ENCODE data around the gene CDC37L1. TPM values are rescaled to one million over a fixed set of nuclear protein-coding genes. Genes with fewer than 3 reads are reported as not detected.

CDC37L1 gene
- total RNA-seq, 1 donor from 2014 or later = 17.4 TPM

DNA sequence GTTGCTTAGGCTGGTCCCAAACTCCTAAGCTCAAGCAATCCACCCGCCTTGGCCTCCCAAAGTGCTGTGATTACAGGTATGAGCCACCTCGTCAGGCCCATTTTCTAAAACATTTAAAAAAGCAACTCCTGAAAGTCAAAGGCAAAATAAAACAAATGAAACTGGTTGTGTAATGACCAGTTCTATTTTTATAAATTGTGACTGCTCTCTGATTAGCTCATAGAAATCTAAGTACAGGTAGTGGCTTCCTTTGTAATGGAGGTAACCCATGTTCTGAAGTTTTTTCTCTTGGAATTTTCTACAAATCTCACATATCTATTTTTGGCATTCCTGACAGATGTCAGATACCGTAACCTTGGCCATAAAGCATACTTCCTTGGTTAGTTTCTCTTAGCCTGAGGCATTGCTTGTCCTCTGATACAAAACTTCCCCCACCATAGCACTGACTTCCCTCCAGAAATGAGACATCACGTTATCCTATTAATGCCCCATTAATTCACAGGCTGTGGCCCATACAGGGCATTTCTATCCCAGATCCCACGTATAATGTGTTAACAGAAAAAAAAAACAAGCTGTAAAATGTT, 75.7 kb downstream of the CDC37L1 start:
- DNase-seq = no peak

DNA sequence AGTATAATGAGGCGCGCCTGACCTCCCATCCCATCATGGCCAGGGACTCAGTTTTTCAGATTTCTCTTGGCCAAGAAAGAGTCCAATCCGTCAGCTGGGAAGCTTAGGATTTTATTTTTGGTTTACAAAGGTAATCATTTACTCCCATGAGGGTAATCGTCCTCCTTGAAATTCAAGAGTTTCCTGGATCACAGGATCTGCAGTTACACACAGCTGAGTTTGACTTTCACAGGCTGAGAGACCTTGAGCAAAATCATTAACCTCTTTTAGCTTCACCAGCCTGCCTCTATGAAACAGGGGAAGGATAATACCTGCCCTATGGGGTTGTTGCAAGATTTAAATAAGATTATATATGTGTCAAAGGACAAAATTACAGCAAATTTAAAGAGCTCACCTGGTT, 77.1 kb downstream of the CDC37L1 start:
- no peak for DNase-seq

Other genes with a start within 250 kb of the CDC37L1 start
- 1.3 TPM for gene SLC1A1, start 189.1 kb upstream of the CDC37L1 start, total RNA-seq
- 5.6 TPM for gene PLPP6, start 17.3 kb upstream of the CDC37L1 start, total RNA-seq
- gene SPATA6L, start 13.1 kb upstream of the CDC37L1 start, total RNA-seq = 2.1 TPM
- 39.1 TPM for gene AK3, start 61.6 kb downstream of the CDC37L1 start, total RNA-seq
- gene RCL1, start 113.4 kb downstream of the CDC37L1 start, total RNA-seq = 25.0 TPM

Data from skin of body (tissue), 2 donors.